Activated T-cell treated with anti-CD3 and anti-CD28 coated beads, Interleukin-2, amount 50 U/mL, for 1 hour (primary cell): Measurements from ENCODE around the gene CYP11A1.

ENCODE experiments used
- DNase-seq: peaks from one replicate; pipeline ENCODE4 v3.0.0-alpha.2; 2020

Gene CYP11A1

GRCh38 chr15:74340150-74340549 is 27.3 kb downstream of the CYP11A1 start:
- DNase-seq, result no peak

GRCh38 chr15:74339371-74339770 is 28.1 kb downstream of the CYP11A1 start:
- DNase-seq, result no peak

- DNase-seq, result no peak
Measured at GRCh38 chr15:74338676-74339075, 28.8 kb downstream of the CYP11A1 start.

DNA sequence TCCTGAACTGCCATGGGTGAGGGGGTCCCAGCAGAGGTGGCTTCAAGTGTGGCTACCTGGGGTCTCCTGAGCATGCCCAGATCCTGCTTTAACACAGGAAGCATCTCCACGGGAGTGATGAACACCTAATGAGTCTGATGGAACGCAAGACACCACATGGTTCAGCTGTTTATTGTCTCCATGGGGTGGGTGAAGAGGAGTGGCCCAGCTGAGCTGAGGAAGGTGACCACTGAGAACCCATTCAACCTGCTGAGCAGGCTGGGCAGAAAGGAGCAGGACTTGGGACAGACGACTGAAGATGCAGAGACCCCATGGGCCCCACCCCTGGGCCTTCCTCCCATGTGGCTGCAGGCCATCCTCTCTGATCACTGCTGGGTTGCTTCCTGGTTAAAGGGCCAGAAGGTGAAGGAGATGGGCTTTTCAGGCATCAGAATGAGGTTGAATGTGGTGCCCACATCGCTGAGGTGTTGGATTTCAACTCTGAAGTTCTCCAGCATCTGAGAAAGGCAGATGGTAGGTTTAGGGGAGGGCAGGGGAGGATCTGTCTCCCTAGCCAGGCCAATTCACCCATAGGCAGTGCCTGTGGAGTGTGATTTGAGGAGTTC is 29.7 kb downstream of the CYP11A1 start:
- DNase-seq, result no peak

DNA sequence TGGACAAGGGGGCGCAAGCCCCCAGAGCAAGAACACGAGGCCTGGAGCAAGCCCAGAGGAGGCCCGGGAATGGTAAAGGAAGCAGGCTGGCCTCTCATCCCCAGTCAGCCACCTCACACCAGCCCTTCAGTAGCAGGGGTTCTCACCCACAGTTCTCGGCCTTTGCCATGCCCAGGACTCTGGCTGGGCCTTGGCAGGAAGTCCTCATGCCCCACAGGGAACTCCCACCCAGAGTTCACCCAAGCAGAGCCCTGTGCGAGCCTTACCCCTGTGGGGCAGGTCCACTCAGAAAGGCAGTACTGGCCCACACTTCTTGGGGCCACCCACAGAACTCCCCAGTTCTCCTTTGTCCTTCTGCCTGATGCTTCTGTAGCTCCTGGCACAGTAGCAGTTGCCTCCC is 30.3 kb downstream of the CYP11A1 start:
- no peak for DNase-seq

DNA sequence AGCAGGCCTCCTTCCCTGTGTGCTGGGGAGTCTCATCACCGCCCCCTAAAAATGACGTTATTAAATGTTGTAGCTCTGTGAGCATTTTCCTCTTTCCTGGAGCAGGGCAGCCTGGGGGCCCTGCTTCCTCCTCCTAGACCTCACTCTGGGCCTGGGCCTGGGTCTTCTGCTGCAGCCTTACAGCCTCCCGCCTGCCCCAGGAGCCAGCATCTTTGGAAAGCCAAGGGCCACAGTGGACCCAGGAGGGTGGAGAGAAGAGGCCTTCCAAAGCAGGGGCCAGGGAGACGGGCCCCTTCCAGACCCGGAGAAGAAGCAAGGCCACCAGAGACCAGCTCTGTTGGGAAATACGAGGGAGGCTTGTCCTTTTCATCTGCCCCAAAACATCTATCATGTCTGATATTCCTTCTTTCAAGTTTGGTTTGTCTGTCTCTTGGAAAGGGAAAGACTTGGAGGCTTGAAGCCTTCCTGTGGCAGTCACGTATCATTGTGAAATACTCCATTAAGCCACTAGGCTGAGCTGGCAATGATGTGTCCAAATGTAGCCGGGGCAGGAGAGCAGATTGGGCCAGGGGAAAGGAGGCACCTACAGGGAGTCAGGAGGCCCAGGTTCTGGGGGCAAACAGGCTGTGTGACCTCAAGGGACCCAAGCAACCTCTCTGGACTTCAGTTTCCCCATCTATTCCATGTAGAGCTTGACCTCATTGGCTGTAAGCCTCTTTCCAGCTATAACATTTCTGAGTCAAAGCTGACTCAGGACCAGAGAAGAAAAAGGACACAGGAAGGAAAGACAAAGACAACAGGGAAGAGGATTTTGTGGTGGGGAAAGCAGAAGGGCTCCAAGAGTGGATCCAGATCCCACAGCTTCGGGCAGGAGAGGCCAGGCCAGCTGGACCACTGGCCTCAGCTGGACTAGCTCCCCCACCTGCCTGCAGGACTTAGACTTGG is 31.1 kb downstream of the CYP11A1 start:
- no peak for DNase-seq

- DNase-seq, result no peak
Measured at GRCh38 chr15:74335396-74335795, 32.0 kb downstream of the CYP11A1 start.

DNA sequence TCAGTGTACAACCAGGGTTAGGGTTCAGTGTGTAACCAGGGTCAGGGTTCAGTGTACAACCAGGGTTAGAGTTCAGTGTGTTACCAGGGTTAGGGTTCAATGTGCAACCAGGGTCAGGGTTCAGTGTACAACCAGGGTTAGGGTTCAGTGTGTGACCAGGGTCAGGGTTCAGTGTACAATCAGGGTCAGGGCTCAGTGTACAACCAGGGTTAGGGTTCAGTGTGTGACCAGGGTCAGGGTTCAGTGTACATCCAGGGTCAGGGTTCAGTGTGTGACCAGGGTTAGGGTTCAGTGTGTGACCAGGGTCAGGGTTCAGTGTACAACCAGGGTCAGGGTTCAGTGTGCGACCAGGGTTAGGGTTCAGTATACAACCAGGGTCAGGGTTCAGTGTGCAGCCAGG is 33.3 kb downstream of the CYP11A1 start:
- DNase-seq, result no peak

GRCh38 chr15:74333662-74334061 is 33.8 kb downstream of the CYP11A1 start:
- no peak for DNase-seq

GRCh38 chr15:74333093-74333492 is 34.4 kb downstream of the CYP11A1 start:
- no peak for DNase-seq

- DNase-seq, result no peak
Measured at GRCh38 chr15:74332611-74333010, 34.8 kb downstream of the CYP11A1 start.

DNA sequence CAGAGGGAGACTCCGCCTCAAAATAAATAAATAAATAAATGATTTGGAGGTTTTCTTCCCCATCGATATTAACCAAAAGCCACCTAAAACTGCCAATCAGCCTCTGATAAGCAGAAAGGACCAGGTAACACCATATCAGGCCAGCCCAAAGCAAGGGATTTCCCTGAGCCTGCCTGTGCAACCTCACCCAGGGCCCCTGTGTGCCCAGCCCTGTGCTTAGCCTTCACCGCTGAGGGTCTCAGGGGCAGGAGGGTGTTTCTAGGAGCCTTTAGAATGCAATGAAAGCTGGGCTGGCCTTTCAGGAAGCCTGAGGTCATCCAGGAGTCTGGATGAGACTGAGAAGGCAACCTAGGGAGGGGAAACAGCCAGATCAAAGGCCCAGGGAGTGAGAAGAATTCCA is 35.4 kb downstream of the CYP11A1 start:
- no peak for DNase-seq

DNA sequence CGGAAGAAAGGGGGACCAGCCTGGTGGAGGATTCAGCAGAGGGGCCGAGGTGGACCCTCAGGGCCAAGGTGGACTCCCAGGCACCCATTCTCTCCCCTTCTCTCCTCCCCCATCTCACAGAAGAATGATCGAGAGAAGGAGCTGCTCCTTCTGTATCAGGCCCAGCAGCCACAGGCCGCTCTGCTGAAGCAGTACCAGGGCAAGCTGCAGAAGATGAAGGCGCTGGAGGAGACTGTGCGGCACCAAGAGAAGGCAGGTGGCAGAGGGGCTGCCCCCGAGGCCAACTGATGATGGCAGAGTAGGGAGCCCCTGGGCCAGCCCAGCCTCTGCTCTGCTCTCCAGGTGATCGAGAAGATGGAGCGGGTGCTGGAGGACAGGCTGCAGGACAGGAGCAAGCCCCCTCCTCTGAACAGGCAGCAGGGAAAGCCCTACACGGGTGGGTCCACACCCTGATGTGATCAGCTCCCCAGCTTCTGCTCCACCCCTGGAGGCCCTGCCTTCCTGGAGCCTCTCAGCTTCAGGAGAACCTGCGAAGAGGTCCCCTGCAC is 36.5 kb downstream of the CYP11A1 start:
- no peak for DNase-seq

DNA sequence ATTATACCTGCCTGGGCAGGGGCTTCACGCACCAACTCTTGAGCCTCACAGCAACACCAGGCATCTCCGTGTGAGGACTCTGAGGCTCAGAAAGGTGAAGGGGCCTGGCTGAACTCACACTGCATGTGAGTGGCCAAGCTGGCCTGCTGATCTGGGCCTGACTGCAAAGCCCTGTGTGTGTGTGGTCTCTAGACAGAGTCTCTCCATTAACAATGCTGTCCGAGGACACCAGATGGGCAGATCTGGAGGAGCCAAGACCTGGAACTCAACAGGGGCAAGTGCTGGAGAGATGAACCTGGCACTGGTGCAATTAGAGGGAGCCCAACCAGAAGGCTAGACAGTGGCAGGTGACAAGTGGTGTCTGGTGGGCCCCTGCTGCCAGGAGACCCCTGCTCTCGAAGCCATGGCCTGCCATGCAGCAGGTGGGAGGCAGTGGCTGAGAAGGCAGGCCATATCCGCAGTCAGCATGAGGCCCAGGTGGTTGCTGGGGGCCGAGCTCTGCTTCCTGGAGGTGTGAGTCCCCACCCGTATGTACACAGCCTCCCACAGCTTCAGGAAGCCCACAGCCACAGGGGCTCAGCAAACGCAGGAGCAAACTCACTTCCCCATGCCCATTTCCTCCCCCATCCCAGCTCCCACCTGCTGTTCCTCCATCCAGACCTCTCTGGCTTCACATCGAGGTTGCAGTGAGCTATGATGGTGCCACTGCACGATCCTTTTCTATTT is 39.0 kb downstream of the CYP11A1 start:
- DNase-seq, result no peak

DNA sequence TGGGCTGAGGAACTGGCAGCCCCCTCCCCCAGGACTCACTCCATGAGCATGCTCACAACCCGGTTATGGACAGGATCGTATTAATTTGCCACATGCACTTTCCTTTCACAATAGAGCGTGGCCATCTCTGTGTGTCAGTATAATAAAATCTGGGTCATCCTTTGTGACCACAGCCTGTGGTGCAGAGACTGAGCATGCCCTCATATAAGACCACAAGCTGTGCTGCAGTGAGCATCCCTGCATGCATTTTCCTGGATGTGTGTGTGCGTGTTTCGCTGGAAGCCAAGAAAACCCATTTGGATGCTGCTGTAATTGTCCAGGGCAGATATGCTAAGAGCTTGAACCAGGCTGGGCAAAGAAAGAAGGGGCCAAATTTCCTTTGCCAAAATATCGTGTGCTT is 39.7 kb downstream of the CYP11A1 start:
- no peak for DNase-seq

GRCh38 chr15:74326746-74327145 is 40.7 kb downstream of the CYP11A1 start:
- no peak for DNase-seq

- DNase-seq, result no peak
Measured at GRCh38 chr15:74324714-74325113, 42.7 kb downstream of the CYP11A1 start.

DNA sequence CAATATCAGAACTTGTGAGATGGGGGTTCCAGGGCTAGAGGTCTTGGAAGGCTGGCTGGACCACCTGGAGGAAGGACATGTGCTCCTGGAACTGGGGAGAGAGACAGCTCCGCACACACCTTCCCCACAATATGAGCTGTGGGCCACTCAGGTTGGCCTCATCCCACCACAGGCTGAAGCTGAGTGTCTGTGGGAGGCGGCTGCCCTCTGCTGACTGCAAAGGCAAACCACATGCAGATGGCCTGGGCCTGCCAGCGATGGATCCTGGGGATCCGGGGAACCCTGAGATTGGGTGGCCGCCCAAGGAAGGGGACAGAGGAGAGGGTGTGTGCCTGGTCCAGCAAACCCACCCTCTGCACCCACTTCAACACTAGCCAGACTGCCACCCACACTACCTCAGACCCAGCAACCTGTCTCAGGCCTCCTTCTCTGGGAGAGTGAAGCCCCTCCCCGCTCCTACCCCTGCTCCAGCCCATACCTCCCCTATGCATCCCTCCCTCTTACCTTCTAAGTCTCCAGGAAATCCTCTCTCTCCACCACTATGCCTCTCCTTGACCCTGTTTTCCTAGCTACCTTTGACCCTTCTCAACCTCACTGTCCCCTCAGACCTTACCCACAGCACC is 44.8 kb downstream of the CYP11A1 start:
- DNase-seq, result peak; percentile 64

DNA sequence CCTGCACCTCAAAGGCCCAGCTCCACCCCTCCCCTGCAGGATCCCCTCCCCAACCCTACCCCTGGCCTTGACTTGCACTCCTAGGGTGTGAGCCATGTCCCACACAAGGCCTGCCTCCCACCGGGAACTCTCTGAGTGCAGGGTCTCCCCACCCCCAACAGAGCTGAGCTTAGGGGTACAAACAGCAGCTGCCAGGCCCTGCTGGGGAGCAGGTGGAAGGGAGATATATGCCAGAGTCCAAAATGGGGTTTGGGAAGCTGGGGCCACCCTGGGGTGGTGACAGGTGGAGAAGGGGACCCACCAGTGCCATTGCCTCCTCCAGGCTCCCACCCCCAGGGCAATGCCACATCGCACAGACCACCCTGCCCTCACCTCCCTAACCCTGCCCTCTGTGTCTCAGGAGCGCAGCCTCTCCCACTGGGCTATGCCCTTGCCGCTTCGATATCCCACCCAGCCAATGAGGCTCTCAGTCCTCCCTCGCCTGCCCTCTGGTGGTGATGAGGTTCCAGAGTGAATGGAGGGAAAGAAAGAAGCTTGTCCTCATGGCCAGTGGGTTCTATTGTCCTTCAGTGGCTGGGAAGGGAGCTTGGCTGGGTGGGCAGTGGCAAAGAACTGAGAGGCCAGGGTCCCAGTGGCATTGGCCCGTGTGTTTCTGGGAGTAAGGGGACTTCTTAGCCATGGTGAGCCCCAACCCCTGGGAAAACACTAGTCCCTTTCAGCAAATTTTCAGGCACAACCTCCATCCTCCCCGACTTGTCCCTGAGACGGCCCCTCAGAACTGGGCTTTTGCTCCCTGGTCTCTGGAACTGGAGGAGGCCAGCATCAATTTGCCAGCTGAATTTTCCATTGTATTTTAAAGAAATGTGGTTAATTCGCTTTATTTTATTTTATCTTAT is 46.8 kb downstream of the CYP11A1 start:
- DNase-seq, result peak; percentile 50

GRCh38 chr15:74319596-74320351 is 47.7 kb downstream of the CYP11A1 start:
- DNase-seq, result no peak

DNA sequence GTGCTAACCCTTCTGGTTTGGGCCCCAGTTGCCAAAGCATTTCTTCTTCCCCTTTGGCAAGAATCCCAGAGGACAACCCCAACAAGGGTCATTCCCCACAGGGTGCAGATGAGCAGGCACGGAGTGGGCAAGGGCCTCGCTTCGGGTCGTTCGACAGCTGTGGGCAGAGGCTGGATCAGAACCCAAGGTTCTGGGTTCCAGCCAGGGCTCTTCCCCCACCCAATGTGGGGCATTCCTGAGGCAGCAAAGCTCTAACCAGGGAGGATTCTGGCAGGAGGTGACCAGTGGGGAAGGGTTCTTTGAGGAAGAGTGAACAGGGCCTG is 48.3 kb downstream of the CYP11A1 start:
- no peak for DNase-seq
